RWPE1 (cell line): ENCODE measurements around the gene CASQ1.

ENCODE experiments used
- CTCF ChIA-PET: fragments of 350-600 bp; sonication (Branson Sonifier 250); formaldehyde crosslinking; extraction: SDS; loops from one replicate; lab custom pipeline; 2021; lab: Yijun Ruan, JAX
- POLR2A ChIA-PET: fragments of 400-600 bp; formaldehyde crosslinking; extraction: SDS; loops from one replicate; lab custom pipeline; 2020; ENCODE audit warnings: antibody characterized with exemption; ENCODE audit not compliant: low non-redundant PET; lab: Yijun Ruan, JAX
- DNase-seq: peaks from one replicate; pipeline ENCODE4 v3.0.0; 2012; ENCODE audit warnings: low spot score
- H3K27ac ChIP-seq: fragments of 450-650 bp; 2 replicates; pipeline ENCODE4 v1.5.1; 2017
- CTCF ChIP-seq: fragments of 450-650 bp; conservative IDR thresholded peaks from 2 replicates; pipeline ENCODE4 v1.5.1; 2017; ENCODE audit warnings: low read depth, mild to moderate bottlenecking

CASQ1 gene

GRCh38 chr1:160232911-160233310 is 42.5 kb downstream of the CASQ1 start:
- ChIA-PET CTCF (interaction anchor here (1.1 kb wide), 1 partner anchor 19 kb away, joined by 3 read pairs; no protein-coding TSS in a partner anchor), POLR2A (no interaction called here)
- no peak overlapping the region for H3K27ac ChIP-seq
- TF ChIP-seq CTCF: no peak
- DNase-seq: no peak

GRCh38 chr1:160236806-160237205 is 46.4 kb downstream of the CASQ1 start:
- CTCF ChIA-PET: no interaction called here
- H3K27ac ChIP-seq: no peak overlapping the region
- TF ChIP-seq CTCF: no peak
- POLR2A ChIA-PET: no interaction called here
- no peak for DNase-seq

GRCh38 chr1:160237558-160237957 is 47.2 kb downstream of the CASQ1 start:
- DNase-seq: no peak
- no peak for TF ChIP-seq CTCF
- ChIA-PET POLR2A (no interaction called here), CTCF (interaction anchor here (3.2 kb wide), 1 partner anchor 15 kb away, joined by 12 read pairs; no protein-coding TSS in a partner anchor)
- H3K27ac ChIP-seq: no peak overlapping the region

GRCh38 chr1:160238408-160238807 is 48.0 kb downstream of the CASQ1 start:
- no peak for DNase-seq
- no peak for TF ChIP-seq CTCF
- POLR2A ChIA-PET: no interaction called here
- no peak overlapping the region for H3K27ac ChIP-seq
- CTCF ChIA-PET: interaction anchor here (0.6 to 3.2 kb wide), 3 partner anchors 13 to 108 kb away, joined by 4 to 12 read pairs (median 6); no protein-coding TSS in a partner anchor

GRCh38 chr1:160239582-160240299 is 49.4 kb downstream of the CASQ1 start:
- POLR2A ChIA-PET: no interaction called here
- CTCF ChIA-PET: interaction anchor here (0.7 to 3.2 kb wide), 4 partner anchors 12 to 161 kb away, joined by 3 to 12 read pairs (median 4); no protein-coding TSS in a partner anchor
- H3K27ac ChIP-seq: no peak overlapping the region
- TF ChIP-seq CTCF: no peak
- DNase-seq: no peak

- ChIA-PET CTCF (interaction anchor here (0.7 to 1.6 kb wide), 5 partner anchors 8 to 143 kb away, joined by 3 to 6 read pairs (median 4); no protein-coding TSS in a partner anchor), POLR2A (no interaction called here)
- no peak overlapping the region for H3K27ac ChIP-seq
- no peak for TF ChIP-seq CTCF
- DNase-seq: no peak
Measured at GRCh38 chr1:160243767-160244166, 53.4 kb downstream of the CASQ1 start.
